SK-N-MC (cell line): ENCODE results near the gene RAB36.

ENCODE experiments used
- DNase-seq: peaks from one replicate; pipeline ENCODE4 v3.0.0-alpha.2; 2011; ENCODE audit warnings: low read depth, low spot score
- H3K27ac ChIP-seq: fragments of 200-600 bp; sonication (generic); 2 replicates; pipeline ENCODE4 v1.5.1; 2016; ENCODE audit warnings: mixed run types
- H3K36me3 ChIP-seq: fragments of 200-600 bp; sonication (generic); 2 replicates; pipeline ENCODE4 v1.6.1; 2017; ENCODE audit warnings: antibody characterized with exemption, low read length, mixed read lengths; ENCODE audit not compliant: insufficient read depth
- H3K4me3 ChIP-seq: fragments of 200-600 bp; sonication (generic); 2 replicates; pipeline ENCODE4 v1.5.1; 2016
- H3K9ac ChIP-seq: fragments of 200-600 bp; sonication (generic); 2 replicates; pipeline ENCODE4 v1.8.0; 2017; ENCODE audit warnings: mixed run types, mixed read lengths; ENCODE audit not compliant: insufficient read length
- H3K9me3 ChIP-seq: fragments of 200-600 bp; sonication (generic); 2 replicates; pipeline ENCODE4 v1.6.1; 2017; ENCODE audit warnings: low read depth, mild to moderate bottlenecking, antibody characterized with exemption, low read length, moderate library complexity, mixed read lengths
- EZH2 ChIP-seq: fragments of 200-600 bp; sonication (generic); IDR thresholded peaks from one replicate; pipeline ENCODE4 v1.6.1; 2017; ENCODE audit warnings: antibody characterized with exemption
- FOXP2 ChIP-seq: optimal IDR thresholded peaks from 2 replicates; pipeline ENCODE3; 2011; ENCODE audit warnings: mild to moderate bottlenecking, moderate library complexity; ENCODE audit not compliant: insufficient read depth; ENCODE audit errors: extremely low read length, control extremely low read depth
- POLR2AphosphoS5 ChIP-seq: IDR thresholded peaks from 2 replicates; pipeline ENCODE4 v1.6.1; 2012; ENCODE audit warnings: mild to moderate bottlenecking, low read depth, low read length, borderline replicate concordance

RAB36 gene

DNA sequence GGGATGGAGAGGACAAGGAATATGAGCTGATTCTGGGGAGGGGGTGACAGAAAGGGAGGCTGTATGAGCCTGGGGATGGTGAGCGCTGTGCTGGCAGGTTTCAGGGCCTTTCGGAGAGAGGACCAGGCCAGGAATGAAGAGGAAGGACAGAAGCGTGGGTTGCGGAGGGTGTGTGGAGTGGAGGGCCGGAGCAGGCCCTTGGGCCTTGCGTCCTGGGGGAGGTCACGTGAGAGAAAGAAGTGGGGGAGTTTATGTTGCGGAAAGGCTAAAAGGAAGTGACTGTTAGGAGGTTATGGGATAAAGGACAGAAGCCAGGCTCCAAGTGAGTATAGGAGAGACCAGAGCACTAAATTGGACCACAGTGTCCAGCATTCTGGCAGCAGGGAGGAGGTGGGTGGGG lies 52.6 kb downstream of the RAB36 start:
- H3K27ac ChIP-seq, result no peak overlapping the region
- H3K36me3 ChIP-seq, result no peaks in the 10 kb centered on the region; the same call in 1 of the 2 replicates
- DNase-seq, result no peak

DNA sequence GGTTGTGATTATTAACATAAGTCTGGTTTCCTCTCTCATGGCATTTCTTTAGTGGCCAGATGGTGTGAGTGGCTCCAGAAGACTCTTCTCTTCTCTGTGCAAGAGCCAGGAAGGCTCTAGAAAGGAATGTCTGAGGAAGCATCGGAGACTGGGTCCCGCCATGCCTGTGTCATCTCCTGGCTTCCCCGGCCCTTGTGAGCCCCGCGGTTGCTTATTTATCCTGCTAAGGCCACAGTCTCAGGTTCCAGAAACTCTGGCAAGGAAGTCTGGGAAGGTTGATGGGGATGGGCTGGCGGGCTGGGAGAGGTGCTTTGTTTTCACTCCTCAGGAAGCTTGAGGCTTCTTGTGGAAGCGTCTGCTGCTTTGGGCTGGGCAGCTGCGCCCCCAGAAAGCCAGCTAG lies 53.9 kb downstream of the RAB36 start:
- Histone ChIP-seq H3K4me3 (no peak overlapping the region), H3K36me3 (peaks cover 8% of the 10 kb centered on the region; the same call in 1 of the 2 replicates), H3K9me3 (no peaks in the 10 kb centered on the region), H3K9ac (no peak overlapping the region), H3K27ac (no peak overlapping the region)
- no peak for TF ChIP-seq POLR2AphosphoS5
- no peak for TF ChIP-seq EZH2
- TF ChIP-seq FOXP2, result no peak
- DNase-seq, result no peak

More for the DNA sequence above, 52.6 kb downstream of the RAB36 start:
- no peak overlapping the region for H3K4me3 ChIP-seq
- H3K9ac ChIP-seq, result no peak overlapping the region
- no peaks in the 10 kb centered on the region for H3K9me3 ChIP-seq
- TF ChIP-seq EZH2 (no peak), POLR2AphosphoS5 (no peak), FOXP2 (no peak)

DNA sequence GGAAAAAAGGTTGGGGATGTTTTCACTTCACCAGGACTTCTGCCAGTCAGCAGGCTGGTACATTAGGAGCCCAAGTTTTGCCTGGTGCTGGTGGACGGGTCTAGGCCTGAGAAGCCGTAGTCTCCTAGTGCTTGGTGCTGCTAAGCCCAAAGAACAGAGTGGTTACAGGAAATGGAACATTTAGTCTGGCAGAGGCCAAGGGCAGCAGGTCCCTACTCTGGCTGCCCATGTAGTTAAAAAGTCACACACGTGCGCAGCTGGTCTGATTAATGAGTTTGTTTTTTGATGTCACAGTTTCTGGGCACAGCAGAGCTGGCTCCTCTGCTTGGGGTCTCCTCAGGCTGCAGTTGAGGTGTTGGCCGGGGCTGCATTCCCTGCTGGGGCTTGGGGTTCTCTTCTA lies 55.6 kb downstream of the RAB36 start:
- TF ChIP-seq FOXP2 (no peak), POLR2AphosphoS5 (no peak), EZH2 (no peak)
- no peak overlapping the region for H3K4me3 ChIP-seq
- H3K9me3 ChIP-seq, result no peaks in the 10 kb centered on the region
- H3K36me3 ChIP-seq, result peaks cover 11% of the 10 kb centered on the region; the same call in 1 of the 2 replicates
- DNase-seq, result no peak
- H3K9ac ChIP-seq, result no peak overlapping the region
- H3K27ac ChIP-seq, result no peak overlapping the region

DNA sequence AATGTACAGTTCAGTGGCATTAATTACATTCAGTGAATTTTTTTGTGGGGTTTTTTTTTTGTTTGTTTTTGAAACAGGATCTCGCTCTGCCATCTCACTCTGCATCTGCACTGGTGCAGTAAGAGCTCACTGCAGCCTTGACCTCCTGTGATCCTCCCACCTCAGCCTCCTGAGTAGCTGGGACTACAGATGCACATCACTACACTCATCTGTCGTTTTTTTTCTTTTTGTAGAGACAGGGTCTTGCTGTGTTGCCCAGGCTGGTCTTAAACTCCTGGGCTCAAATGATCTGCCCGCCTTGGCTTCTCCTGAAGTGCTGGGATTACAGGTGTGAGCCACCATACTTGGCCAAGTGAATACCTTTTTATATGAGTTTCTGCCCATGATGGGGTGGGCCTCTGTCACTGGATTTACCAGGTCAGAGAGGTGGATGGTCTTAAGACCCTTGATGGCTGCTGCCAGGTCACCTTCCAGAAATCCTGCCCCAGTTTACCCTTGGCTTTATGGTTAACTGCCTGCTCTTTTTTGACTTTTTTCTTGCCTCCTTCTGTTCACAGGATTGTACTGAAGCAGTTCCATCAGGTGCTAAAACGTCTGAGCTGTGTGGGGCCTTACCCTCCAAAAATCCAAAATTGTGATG lies 57.7 kb downstream of the RAB36 start:
- TF ChIP-seq POLR2AphosphoS5 (no peak), EZH2 (no peak), FOXP2 (no peak)
- H3K9me3 ChIP-seq, result no peaks in the 10 kb centered on the region
- H3K36me3 ChIP-seq, result peaks cover 12% of the 10 kb centered on the region; the same call in 1 of the 2 replicates
- H3K4me3 ChIP-seq, result no peak overlapping the region
- DNase-seq, result no peak
- no peak overlapping the region for H3K9ac ChIP-seq
- H3K27ac ChIP-seq, result no peak overlapping the region

DNA sequence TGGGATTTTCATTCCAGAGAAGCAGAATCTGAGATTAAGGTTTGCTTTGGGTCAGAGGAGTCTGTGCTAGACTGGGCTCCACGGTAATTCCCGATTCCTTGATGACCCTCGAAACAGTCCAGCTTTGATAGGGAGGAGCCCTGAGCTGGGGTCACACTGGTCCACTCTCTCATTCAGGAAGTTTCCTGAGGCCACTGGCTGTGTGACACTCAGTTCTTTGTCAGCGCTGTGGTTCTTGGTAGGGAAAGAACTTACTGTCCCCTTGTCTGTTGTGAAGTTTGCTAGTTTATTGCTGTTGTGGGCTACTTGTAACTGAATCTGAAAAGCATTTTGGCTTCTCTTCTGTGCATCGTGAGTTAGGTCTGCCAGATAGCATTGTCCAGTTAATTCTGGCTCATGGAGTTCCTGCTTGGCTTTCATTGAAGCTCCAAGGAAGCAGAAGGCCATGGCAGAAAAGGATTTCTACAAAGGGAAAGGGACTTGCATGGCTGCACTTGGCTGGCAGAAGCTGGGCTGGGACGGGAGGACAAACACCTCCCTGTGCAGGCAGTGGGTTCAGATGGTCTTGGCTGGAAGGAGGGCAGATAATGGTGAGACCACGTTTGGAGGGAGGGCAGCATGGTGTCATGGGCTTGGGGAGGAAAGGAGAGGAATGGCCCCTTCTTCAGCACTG lies 58.3 kb downstream of the RAB36 start:
- TF ChIP-seq EZH2, result no peak
- Histone ChIP-seq H3K9me3 (no peaks in the 10 kb centered on the region), H3K36me3 (peaks cover 12% of the 10 kb centered on the region; the same call in 1 of the 2 replicates), H3K27ac (no peak overlapping the region), H3K4me3 (no peak overlapping the region), H3K9ac (no peak overlapping the region)
- DNase-seq, result no peak

DNA sequence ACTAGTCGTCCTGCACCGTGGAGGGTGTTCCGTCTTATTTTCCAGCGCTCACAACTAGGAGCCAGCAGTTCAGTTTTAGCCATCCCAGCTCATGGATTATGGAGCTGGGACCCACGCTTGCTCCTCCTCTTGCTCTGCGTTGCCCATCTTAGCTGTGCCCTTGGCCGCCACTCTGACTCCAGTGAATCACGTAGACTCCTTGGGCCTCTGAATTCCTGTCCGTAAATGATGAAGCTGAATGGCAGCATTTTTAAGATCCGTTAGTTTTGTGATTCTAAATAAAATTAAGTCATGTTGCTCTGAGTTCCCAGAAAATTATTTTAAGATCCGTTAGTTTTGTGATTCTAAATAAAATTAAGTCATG lies 58.8 kb downstream of the RAB36 start:
- DNase-seq, result no peak
- TF ChIP-seq POLR2AphosphoS5 (no peak), EZH2 (no peak), FOXP2 (no peak)
- H3K27ac ChIP-seq, result no peak overlapping the region
- H3K36me3 ChIP-seq, result peaks cover 12% of the 10 kb centered on the region; the same call in 1 of the 2 replicates
- no peaks in the 10 kb centered on the region for H3K9me3 ChIP-seq
- H3K4me3 ChIP-seq, result no peak overlapping the region
- H3K9ac ChIP-seq, result no peak overlapping the region

DNA sequence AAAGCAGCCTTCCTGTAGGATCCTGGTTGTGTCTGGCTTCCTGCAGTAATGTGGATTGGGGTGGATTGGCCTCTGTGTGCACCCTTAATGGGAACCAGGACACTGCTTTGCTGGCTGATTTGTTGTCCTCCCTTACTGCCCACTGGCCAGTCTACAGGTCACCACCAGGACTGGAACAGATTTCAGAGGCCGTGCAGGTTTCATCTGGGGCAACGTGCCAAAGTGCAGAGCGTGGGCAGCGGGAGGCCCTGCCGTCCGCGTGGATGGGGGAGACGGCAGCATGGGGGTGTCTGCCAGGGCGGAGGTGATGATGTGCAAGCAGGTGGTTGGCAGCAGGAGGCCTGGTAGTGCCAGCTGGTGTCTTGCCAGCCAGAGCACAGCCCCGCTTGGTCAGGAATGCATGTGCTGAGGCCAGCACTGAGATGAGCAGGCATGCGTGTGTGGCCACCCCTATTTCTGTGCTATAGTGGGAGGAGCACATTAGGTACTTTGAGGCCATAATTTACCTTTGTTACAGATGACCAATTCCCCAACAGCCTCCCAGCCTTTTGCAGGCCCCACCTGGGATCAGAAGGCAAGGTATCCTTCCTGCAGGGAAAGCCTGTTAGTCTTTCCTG lies 59.4 kb downstream of the RAB36 start:
- Histone ChIP-seq H3K9me3 (no peaks in the 10 kb centered on the region), H3K36me3 (peaks cover 12% of the 10 kb centered on the region; the same call in 1 of the 2 replicates), H3K27ac (no peak overlapping the region), H3K4me3 (no peak overlapping the region), H3K9ac (no peak overlapping the region)
- no peak for DNase-seq
- TF ChIP-seq FOXP2, result no peak
- TF ChIP-seq EZH2, result no peak
- no peak for TF ChIP-seq POLR2AphosphoS5

DNA sequence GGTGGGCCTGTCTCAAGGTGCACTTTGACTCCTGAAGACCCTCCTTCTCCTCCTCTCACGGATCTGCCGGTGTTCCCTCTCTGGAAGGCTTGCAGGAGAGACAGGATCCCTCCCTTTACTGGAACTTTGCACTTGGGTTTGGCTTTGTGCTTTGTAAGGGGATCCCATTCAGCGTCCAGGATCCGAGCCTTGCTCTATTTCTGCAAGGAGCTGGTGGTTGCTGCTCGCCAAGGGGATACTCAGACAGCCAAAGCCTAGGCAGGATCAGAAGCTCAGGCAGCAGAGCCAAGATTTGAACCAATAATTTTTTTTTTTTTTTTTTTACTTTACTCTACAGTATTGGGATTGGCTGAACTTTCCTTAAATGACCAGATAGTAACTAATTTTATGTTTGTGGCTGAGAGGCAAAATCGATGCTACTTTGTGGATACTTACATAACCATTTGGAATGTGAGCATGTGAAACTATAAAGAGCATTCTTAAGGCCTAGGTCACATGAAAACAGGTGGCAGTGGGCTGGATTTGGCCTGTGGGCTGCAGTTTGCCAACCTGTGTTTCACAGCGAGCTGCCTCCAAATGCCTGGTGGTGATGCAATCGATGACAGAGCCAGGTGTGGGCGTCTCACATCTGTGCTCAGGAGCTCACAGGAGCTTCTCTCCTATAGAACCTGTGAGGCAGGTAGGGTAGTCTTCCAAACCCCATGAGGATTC lies 60.2 kb downstream of the RAB36 start:
- no peaks in the 10 kb centered on the region for H3K9me3 ChIP-seq
- H3K27ac ChIP-seq, result no peak overlapping the region
- peaks cover 12% of the 10 kb centered on the region; the same call in 1 of the 2 replicates for H3K36me3 ChIP-seq
- H3K9ac ChIP-seq, result no peak overlapping the region
- no peak for DNase-seq
- TF ChIP-seq POLR2AphosphoS5, result no peak
- TF ChIP-seq FOXP2, result no peak
- no peak for TF ChIP-seq EZH2
- H3K4me3 ChIP-seq, result no peak overlapping the region
